Raji (cell line): ENCODE measurements around the gene PRKAG2.

ENCODE experiments used
- POLR2A ChIP-seq: IDR thresholded peaks from 2 replicates; pipeline ENCODE4 v1.6.1; 2011; ENCODE audit warnings: low read depth, low read length, control low read depth; ENCODE audit not compliant: insufficient read depth

Gene PRKAG2

GRCh38 chr7:151790095-151790829 lies 86.7 kb downstream of the PRKAG2 start:
- no peak for TF ChIP-seq POLR2A

GRCh38 chr7:151789380-151789947 lies 87.5 kb downstream of the PRKAG2 start:
- no peak for TF ChIP-seq POLR2A

- TF ChIP-seq POLR2A = no peak
Observed at GRCh38 chr7:151787348-151787747, 89.6 kb downstream of the PRKAG2 start.

GRCh38 chr7:151786936-151787335 lies 90.0 kb downstream of the PRKAG2 start:
- TF ChIP-seq POLR2A = no peak

- TF ChIP-seq POLR2A = no peak
Observed at GRCh38 chr7:151786241-151786640, 90.7 kb downstream of the PRKAG2 start.

GRCh38 chr7:151785681-151785965 lies 91.3 kb downstream of the PRKAG2 start:
- TF ChIP-seq POLR2A = no peak

GRCh38 chr7:151784853-151785680 lies 91.8 kb downstream of the PRKAG2 start:
- TF ChIP-seq POLR2A = no peak

GRCh38 chr7:151783958-151784575 lies 92.8 kb downstream of the PRKAG2 start:
- TF ChIP-seq POLR2A = no peak

- no peak for TF ChIP-seq POLR2A
Observed at GRCh38 chr7:151782598-151783448, 94.1 kb downstream of the PRKAG2 start.

GRCh38 chr7:151781161-151781845 lies 95.6 kb downstream of the PRKAG2 start:
- no peak for TF ChIP-seq POLR2A

GRCh38 chr7:151780631-151781030 lies 96.3 kb downstream of the PRKAG2 start:
- TF ChIP-seq POLR2A = no peak

GRCh38 chr7:151779678-151780077 lies 97.2 kb downstream of the PRKAG2 start:
- no peak for TF ChIP-seq POLR2A

GRCh38 chr7:151779255-151779654 lies 97.7 kb downstream of the PRKAG2 start:
- TF ChIP-seq POLR2A = no peak
